Muscle of leg (tissue), 11 donors: Measurements from ENCODE around the gene POLA2. TPM values are rescaled to one million over a fixed set of nuclear protein-coding genes. Genes with fewer than 3 reads are reported as not detected.

Source experiments
- DNase-seq: peaks from one replicate; pipeline ENCODE4 v3.0.0; 2013
- H3K27ac ChIP-seq: one replicate; pipeline ENCODE4 v1.5.1; 2013; ENCODE audit warnings: mild to moderate bottlenecking, low read length, control low read depth
- H3K27me3 ChIP-seq: one replicate; pipeline ENCODE4 v1.6.1; 2013; ENCODE audit warnings: low read length; ENCODE audit not compliant: control insufficient read depth, insufficient read depth
- H3K36me3 ChIP-seq: one replicate; pipeline ENCODE4 v1.6.1; 2013; ENCODE audit warnings: low read length; ENCODE audit not compliant: control insufficient read depth, insufficient read depth
- H3K4me1 ChIP-seq: one replicate; pipeline ENCODE4 v1.6.1; 2013; ENCODE audit warnings: low read length; ENCODE audit not compliant: control insufficient read depth, insufficient read depth
- H3K4me3 ChIP-seq: one replicate; pipeline ENCODE4 v1.5.1; 2013; ENCODE audit warnings: low read length, control low read depth
- H3K9me3 ChIP-seq: replicated peaks from 2 replicates; pipeline ENCODE4 v1.6.1; 2013; ENCODE audit warnings: low read depth, low read length; ENCODE audit not compliant: control insufficient read depth
- WGBS: methylation state at CpG from one replicate; pipeline ENCODE4 v1.1.5; 2013; ENCODE audit warnings: missing lambda C conversion rate; ENCODE audit not compliant: insufficient coverage; 5-methylcytosine and 5-hydroxymethylcytosine counted together
- polyA plus RNA-seq, 8 donors: library from polyadenylated mRNA; unstranded; fragments of 120-200 nt; gene quantifications; one replicate each; pipeline versions ENCODE4 v1.2.1 to v1.2.3, GENCODE V29; 2013; ENCODE audit warnings: inconsistent platforms in 1 of 8, low replicate concordance in 1 of 8; ENCODE audit not compliant: insufficient read length in 8 of 8, insufficient read depth in 1 of 8
- total RNA-seq: library from RNA; stranded (reverse); fragments of 120-200 nt; gene quantifications from one replicate; pipeline ENCODE4 v1.2.4, GENCODE V29; 2013

POLA2 gene
- total and polyA plus RNA-seq, 9 donors: 18.8 to 64.7 (median 51.0) TPM

- Histone ChIP-seq H3K27me3 (no peaks in the 10 kb centered on the region), H3K4me1 (peaks cover 69% of the 10 kb centered on the region), H3K4me3 (peak overlapping the region; percentile 98), H3K36me3 (peaks cover 23% of the 10 kb centered on the region), H3K9me3 (no peaks in the 10 kb centered on the region), H3K27ac (peak overlapping the region; percentile 96)
- no peak for DNase-seq
- WGBS: 9% methylated on average over 8 of the region's 8 CpGs
Observed at GRCh38 chr11:65315866-65316226, 54.1 kb downstream of the POLA2 start.

- H3K36me3 ChIP-seq: peaks cover 28% of the 10 kb centered on the region
- H3K9me3 ChIP-seq: no peaks in the 10 kb centered on the region
- H3K27ac ChIP-seq: peak overlapping the region; percentile 96
- H3K4me3 ChIP-seq: peak overlapping the region; percentile 98
- peaks cover 69% of the 10 kb centered on the region for H3K4me1 ChIP-seq
- no peaks in the 10 kb centered on the region for H3K27me3 ChIP-seq
- WGBS: 3% methylated on average over 5 of the region's 20 CpGs
- peak; percentile 97 for DNase-seq
Observed at GRCh38 chr11:65316227-65317024, 54.7 kb downstream of the POLA2 start.

DNA sequence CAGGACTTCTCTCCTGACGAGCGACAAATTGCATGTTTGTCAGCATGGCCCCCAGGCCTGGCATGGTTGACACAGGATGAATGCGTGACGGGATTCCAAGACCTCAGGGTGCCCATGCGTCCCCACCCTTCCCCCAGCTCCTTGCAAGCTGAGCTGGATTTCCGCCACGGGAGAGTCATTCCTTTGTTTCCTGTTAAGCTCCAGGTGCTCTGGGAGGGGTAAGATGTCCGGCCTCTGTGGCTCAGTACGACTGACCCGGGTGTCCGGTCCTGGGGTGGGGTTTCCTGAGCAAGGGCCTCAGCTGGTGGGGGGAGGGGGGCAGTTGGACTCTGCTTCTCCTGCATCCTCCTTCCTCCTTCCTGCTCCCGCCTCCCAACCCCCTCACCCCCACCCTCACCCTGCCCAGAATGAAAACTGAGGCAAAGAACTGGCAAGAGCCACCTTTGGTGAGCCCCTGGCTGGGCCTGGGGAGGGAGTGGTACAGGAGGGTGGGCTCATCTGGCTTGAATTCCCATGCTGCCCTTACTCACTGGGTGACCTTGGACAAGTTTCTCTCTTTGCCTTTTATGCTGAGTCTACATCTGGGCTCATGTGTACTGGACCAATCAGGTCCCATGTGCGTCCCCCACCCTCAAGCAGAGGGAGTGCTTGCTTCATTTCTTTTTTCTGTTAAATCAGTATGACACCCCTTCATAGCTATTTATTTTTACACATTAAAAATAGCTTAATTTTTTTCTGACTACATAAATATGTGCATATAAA is 55.4 kb downstream of the POLA2 start:
- peak; percentile 96 for DNase-seq
- Histone ChIP-seq H3K27me3 (no peaks in the 10 kb centered on the region), H3K4me3 (peak overlapping the region; percentile 98), H3K9me3 (no peaks in the 10 kb centered on the region), H3K4me1 (peaks cover 71% of the 10 kb centered on the region), H3K36me3 (peaks cover 36% of the 10 kb centered on the region), H3K27ac (peak overlapping the region; percentile 96)
- WGBS: 0% methylated on average over 2 of the region's 13 CpGs

DNA sequence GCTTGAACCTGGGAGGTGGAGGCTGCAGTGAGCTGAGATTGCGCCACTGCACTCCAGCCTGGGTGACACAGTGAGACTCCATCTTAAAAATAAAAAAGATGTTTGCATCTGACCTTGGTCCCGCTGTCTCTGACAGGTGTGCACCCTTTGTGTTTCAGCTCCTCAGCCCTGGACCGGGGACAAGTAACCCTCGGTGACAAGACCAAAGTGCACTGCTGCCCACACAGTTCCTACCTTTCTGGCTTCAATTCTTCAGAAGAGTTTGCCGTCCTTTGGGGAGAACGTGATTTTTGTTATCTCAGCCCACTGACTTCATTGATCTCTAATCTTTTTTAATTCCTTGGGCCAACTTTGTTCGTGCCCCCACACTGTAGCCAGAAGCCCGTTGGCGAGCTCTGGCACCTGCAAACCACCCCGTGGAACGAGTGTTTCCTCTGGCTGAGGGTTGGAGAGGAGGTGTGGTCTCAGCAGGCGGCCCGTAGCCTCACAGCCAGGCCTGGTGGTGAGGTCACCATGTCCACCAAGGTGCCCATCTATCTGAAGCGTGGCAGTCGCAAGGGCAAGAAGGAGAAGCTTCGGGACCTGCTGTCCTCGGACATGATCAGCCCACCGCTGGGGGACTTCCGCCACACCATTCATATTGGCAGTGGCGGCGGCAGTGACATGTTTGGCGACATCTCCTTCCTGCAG is 58.8 kb downstream of the POLA2 start:
- Histone ChIP-seq H3K27ac (no peak overlapping the region), H3K27me3 (no peaks in the 10 kb centered on the region), H3K9me3 (no peaks in the 10 kb centered on the region), H3K36me3 (peaks cover 42% of the 10 kb centered on the region), H3K4me1 (peaks cover 58% of the 10 kb centered on the region), H3K4me3 (no peak overlapping the region)
- 82% methylated on average over 22 of the region's 22 CpGs for WGBS
- DNase-seq: no peak

DNA sequence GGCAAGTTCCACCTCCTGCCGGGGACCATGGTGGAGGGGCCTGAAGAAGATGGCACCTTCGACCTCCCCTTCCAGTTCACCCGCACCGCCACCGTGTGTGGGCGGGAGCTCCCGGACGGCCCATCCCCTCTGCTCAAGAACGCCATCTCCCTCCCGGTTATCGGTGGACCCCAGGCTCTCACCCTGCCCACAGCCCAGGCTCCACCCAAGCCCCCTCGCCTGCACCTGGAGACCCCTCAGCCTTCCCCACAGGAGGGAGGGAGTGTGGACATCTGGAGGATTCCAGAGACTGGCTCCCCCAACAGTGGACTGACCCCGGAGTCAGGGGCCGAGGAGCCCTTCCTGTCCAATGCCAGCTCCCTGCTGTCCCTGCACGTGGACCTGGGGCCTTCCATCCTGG is 59.3 kb downstream of the POLA2 start:
- no peaks in the 10 kb centered on the region for H3K9me3 ChIP-seq
- WGBS: 68% methylated on average over 8 of the region's 15 CpGs
- no peak overlapping the region for H3K27ac ChIP-seq
- no peak overlapping the region for H3K4me3 ChIP-seq
- H3K4me1 ChIP-seq: peaks cover 54% of the 10 kb centered on the region
- no peaks in the 10 kb centered on the region for H3K27me3 ChIP-seq
- peaks cover 42% of the 10 kb centered on the region for H3K36me3 ChIP-seq
- no peak for DNase-seq

GRCh38 chr11:65321828-65322485 is 60.2 kb downstream of the POLA2 start:
- peaks cover 42% of the 10 kb centered on the region for H3K36me3 ChIP-seq
- H3K27ac ChIP-seq: peak overlapping the region; percentile 60
- no peaks in the 10 kb centered on the region for H3K9me3 ChIP-seq
- H3K4me1 ChIP-seq: peaks cover 45% of the 10 kb centered on the region
- H3K27me3 ChIP-seq: no peaks in the 10 kb centered on the region
- H3K4me3 ChIP-seq: no peak overlapping the region
- 37% methylated on average over 13 of the region's 13 CpGs for WGBS
- DNase-seq: peak; percentile 87

DNA sequence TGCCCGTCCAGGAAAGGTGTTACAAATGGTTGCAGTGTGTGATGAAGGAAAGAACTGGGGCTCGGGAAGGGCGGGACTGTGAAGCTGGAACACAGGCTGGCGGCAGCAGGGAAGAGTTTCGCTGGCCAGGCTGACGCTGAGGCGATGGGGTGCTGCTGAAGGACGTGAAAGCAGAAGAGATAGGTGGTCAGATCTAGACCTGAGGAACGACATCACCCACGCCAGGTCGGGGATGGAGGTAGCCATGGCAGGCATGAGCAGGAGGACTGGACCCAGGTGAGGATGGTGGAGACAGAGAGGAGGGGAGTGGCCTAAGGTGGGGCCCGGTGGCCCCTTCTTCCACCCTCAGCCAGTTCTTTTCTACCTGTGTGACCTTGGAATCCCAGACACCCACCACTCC is 62.1 kb downstream of the POLA2 start:
- DNase-seq: no peak
- H3K4me1 ChIP-seq: peaks cover 33% of the 10 kb centered on the region
- no peak overlapping the region for H3K4me3 ChIP-seq
- H3K36me3 ChIP-seq: peaks cover 38% of the 10 kb centered on the region
- H3K27me3 ChIP-seq: no peaks in the 10 kb centered on the region
- no peak overlapping the region for H3K27ac ChIP-seq
- WGBS: 72% methylated on average over 8 of the region's 12 CpGs
- H3K9me3 ChIP-seq: no peaks in the 10 kb centered on the region

- Histone ChIP-seq H3K27me3 (no peaks in the 10 kb centered on the region), H3K9me3 (no peaks in the 10 kb centered on the region), H3K4me1 (peaks cover 24% of the 10 kb centered on the region), H3K36me3 (peaks cover 23% of the 10 kb centered on the region), H3K27ac (no peak overlapping the region), H3K4me3 (no peak overlapping the region)
- 69% methylated on average over 2 of the region's 4 CpGs for WGBS
- no peak for DNase-seq
Observed at GRCh38 chr11:65325435-65325834, 63.7 kb downstream of the POLA2 start.

- DNase-seq: no peak
- Histone ChIP-seq H3K9me3 (no peaks in the 10 kb centered on the region), H3K36me3 (peaks cover 7% of the 10 kb centered on the region), H3K4me3 (no peak overlapping the region), H3K27ac (no peak overlapping the region), H3K4me1 (peaks cover 9% of the 10 kb centered on the region), H3K27me3 (no peaks in the 10 kb centered on the region)
- WGBS: 98% methylated on average over 5 of the region's 8 CpGs
Observed at GRCh38 chr11:65327021-65327420, 65.3 kb downstream of the POLA2 start.
